GM10266 (cell line): ENCODE data around the gene FOXK1.
"Not testable (repeated sequence)": the region's sequence is repeated elsewhere in the genome, so short reads cannot be mapped to it uniquely, and the experiment has no call there.

Experiments
- DNase-seq: peaks from one replicate; pipeline ENCODE4 v3.0.0; 2012; ENCODE audit errors: extremely low spot score
- TF ChIP-seq, protein P1 (sequence below): IDR thresholded peaks from 2 replicates; pipeline ENCODE4 v1.5.1; 2012; ENCODE audit warnings: mild to moderate bottlenecking, low read depth; ENCODE audit not compliant: control insufficient read depth, insufficient read depth; ENCODE audit errors: missing control alignments

FOXK1 gene

DNA sequence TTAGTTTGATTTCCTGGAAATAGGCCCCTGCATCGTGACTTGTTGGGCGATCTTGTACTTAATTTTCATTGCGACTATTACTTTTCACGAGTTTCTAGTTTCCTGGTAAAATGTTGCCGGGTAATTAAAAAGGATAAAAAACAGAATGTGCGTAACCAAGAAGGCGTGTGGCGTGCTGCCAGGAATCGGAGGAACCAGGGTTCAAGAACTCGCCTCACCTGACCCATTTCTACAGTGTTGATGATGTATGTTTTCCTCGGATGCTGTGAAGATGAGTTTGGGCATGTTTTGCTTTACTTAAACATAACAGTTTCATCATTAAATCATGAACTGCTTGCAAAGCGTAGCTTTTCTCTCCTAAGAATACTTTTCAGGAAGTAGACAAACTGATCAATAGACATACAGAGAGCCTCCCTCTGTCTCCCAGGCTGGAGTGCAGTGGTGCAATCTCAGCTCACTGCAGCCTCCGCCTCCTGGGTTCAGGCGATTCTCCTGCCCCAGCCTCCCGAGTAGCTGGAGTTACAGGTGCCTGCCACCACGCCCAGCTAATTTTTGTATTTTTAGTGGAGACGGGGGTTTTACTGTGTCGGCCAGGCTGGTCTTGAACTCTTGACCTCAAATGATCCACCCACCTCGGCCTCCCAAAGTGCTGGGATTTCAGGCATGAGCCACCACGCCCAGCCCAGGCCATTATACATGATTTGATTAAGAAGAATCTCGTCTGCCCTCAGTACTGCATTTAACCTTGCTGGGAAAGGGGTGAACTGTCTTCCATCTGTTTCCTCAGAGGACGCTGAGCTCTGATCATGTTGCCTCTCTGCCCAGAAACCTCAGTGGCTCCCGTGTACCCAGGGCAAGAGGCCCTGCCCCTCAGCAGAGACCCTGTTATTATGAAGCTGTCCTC, 9.1 kb downstream of the FOXK1 start:
- no peak for DNase-seq
- TF ChIP-seq, protein P1, sequence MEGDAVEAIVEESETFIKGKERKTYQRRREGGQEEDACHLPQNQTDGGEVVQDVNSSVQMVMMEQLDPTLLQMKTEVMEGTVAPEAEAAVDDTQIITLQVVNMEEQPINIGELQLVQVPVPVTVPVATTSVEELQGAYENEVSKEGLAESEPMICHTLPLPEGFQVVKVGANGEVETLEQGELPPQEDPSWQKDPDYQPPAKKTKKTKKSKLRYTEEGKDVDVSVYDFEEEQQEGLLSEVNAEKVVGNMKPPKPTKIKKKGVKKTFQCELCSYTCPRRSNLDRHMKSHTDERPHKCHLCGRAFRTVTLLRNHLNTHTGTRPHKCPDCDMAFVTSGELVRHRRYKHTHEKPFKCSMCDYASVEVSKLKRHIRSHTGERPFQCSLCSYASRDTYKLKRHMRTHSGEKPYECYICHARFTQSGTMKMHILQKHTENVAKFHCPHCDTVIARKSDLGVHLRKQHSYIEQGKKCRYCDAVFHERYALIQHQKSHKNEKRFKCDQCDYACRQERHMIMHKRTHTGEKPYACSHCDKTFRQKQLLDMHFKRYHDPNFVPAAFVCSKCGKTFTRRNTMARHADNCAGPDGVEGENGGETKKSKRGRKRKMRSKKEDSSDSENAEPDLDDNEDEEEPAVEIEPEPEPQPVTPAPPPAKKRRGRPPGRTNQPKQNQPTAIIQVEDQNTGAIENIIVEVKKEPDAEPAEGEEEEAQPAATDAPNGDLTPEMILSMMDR = no peak

DNA sequence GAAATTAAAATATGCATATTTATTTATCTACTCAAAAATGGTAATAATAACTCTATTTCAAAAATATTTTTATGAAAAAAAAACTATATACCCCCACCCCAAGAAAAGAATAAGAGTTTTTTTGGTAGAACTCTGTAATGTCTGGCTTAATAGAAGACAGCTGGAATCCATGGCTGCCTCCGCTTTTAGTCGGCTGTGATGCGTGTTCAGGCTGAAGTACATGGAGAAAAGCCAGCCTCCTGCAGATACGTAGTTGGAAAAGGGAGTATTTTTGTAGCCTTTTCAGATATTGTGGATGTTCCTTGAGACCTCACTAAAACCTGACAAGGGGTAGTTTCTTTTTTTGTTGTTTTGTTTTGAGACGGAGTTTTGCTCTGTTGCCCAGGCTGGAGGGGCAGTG, 10.0 kb downstream of the FOXK1 start:
- DNase-seq = no peak
- TF ChIP-seq, protein P1 = no peak

DNA sequence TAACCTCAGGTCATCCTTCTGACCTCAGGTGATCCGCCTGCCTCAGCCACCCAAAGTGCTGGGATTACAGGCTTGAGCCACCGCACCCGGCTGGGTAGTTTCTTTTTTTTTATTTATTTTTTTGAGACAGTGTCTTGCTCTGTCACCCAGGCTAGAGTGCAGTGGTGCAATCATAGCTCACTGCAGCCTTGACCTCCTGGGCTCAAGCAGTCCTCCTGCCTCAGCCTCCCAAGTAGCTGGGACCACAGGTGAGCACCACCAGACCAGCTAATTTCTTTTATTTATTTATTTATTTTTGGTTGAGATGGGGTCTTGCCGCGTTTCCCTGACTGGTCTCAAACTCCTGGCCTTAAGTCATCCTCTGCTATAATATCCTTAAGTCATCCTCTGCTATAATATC, 10.5 kb downstream of the FOXK1 start:
- DNase-seq = not testable (repeated sequence)

DNA sequence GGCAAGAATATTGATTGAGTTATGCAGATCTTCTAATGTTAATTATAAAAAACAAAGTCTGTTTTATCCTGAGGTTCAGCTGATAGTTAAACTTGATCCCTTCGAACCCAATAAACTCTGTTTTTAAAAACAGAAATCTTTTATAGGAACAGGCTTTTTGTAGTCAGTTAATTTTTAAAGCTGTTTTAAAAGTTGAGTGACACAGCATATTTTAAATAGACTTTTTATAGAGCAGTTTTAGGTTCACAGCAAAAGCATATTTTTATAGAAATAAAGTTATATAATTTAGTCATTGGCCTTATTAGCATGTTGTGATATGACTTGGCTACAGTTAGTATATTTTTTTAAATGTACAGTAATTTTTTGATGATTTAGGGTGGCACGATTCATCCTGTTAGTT, 11.1 kb downstream of the FOXK1 start:
- TF ChIP-seq, protein P1 = no peak

DNA sequence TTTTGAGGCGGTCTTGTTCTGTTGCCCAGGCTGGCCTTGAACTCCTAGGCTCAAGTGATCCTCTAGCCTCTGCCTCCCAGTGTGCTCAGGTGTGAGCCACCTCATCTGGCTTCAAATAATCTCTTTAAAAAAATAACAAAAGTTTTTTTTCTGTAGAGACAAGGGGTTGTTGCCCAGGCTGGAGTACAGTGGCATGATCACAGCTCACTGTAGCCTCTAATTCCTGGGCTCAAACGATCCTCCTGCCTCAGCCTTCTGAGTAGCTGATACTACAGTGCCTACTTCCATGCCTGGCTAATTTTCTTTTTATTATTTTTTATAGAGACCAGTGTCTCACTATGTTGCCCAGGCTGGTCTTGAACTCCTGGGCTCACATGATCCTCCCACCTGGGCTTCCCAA, 11.7 kb downstream of the FOXK1 start:
- TF ChIP-seq, protein P1 = no peak
- DNase-seq = no peak

More for the DNA sequence above, 11.1 kb downstream of the FOXK1 start:
- no peak for DNase-seq

DNA sequence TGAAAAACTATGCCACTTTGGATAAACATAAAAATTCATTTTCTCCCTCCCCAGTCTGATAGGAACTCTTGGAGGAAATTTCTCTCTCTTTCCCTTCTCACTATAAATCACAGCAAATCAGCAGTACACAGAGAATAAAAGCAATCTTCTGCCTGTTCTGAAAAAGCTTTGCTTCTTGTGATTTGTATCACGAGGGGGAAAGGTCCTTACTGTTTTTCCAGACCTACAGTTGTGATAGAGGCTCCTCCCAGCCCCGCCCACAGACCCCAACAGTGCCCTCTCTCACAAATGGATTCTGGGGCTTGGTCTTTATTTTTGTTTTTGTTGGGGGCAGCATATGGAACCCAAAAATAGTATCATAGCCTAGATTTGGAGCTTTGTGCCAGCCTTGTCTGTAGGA, 12.2 kb downstream of the FOXK1 start:
- DNase-seq = no peak
- TF ChIP-seq, protein P1 = no peak

DNA sequence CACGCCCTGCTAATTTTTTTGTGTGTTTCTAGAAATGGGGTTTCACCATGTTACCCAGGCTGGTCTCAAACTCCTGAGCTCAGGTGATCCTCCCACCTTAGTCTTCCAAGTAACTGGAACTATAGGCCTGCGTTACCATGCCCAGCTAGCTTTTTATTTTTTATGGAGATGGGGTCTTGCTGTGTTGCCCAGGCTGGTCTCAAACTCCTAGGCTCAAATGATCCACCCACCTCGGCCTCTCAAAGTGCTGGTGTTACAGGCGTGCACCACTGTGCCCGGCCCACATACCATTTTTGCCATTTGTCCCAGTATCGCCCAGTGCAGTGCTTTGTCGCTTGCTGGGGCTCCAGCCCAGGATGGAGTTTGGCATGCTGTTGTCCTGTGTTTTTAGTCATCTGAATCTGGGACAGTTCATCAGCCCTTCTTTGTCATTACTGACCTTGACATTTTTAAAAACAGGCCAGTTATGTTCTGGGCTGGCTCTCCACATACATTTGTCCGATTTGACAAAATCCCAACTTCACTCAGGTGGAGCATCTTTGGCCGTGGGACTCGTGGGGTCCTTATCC, 16.7 kb downstream of the FOXK1 start:
- no peak for DNase-seq
- TF ChIP-seq, protein P1 = no peak

DNA sequence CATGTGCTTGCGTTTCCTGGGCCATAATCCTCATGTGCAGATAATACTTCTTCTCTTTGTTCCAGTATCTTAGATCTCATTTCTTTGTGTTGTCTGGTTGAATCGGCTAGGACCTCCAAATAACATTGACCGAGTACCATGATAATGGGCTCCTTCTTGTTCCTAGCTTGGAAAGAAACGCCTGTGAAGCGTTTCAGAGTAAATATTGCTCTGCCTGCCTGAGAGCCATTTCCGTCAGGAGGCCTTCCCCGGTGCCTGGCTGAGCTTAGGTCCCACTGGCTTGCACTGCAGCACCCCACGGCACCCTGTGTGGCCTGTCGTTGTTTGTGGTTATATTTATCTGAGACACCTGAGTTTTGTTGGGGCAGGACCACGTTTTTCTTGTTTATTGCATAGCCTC, 17.7 kb downstream of the FOXK1 start:
- TF ChIP-seq, protein P1 = no peak
- DNase-seq = no peak
